ENCODE measurements around the gene TEX14.

DNA sequence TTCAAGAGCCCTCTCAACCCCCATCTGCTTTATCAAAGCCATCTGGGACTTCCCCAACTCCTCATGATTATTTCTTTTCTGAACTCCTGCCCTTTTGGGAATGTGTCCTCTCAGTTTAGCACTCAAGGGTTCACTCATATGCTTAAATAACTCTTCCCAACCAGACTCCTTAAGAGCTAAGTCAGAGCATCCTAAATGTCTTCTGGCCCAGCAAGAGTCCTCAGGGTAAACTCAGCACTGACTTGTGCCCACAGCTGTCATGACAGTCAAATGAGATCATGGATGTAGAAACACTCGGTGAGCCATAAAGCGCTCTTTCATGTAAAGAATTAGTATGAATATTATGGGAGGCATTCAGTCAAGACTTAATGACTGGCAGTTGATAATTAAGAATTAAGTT is 85.9 kb downstream of the TEX14 start:
- TF ChIP-seq, protein P1, sequence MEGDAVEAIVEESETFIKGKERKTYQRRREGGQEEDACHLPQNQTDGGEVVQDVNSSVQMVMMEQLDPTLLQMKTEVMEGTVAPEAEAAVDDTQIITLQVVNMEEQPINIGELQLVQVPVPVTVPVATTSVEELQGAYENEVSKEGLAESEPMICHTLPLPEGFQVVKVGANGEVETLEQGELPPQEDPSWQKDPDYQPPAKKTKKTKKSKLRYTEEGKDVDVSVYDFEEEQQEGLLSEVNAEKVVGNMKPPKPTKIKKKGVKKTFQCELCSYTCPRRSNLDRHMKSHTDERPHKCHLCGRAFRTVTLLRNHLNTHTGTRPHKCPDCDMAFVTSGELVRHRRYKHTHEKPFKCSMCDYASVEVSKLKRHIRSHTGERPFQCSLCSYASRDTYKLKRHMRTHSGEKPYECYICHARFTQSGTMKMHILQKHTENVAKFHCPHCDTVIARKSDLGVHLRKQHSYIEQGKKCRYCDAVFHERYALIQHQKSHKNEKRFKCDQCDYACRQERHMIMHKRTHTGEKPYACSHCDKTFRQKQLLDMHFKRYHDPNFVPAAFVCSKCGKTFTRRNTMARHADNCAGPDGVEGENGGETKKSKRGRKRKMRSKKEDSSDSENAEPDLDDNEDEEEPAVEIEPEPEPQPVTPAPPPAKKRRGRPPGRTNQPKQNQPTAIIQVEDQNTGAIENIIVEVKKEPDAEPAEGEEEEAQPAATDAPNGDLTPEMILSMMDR (conservative IDR thresholded peaks at IDR 0.05 in 1 of 2, IDR thresholded peaks at IDR 0.05 in 1 of 2; ENCODE audit: low read depth in 1 of 2, low read length in 2 of 2) = no peak
- no peak for TF ChIP-seq EZH2 (IDR thresholded peaks at IDR 0.05; ENCODE audit: low read length, missing control alignments)

All from fibroblast of lung (primary cell).